Dedifferentiated amniotic fluid mesenchymal stem cell (primary cell): Measurements from ENCODE around the gene BBLN.

Experiments
- DNase-seq: peaks from one replicate; pipeline ENCODE4 v3.0.0-alpha.2; 2016; ENCODE audit errors: extremely low spot score

Gene BBLN

GRCh38 chr9:128145536-128145935 is 14.5 kb upstream of the BBLN start:
- no peak for DNase-seq

GRCh38 chr9:128145951-128146351 is 14.1 kb upstream of the BBLN start:
- no peak for DNase-seq

- DNase-seq: no peak
Measured at GRCh38 chr9:128146591-128147120, 13.4 kb upstream of the BBLN start.

- DNase-seq: no peak
Measured at GRCh38 chr9:128148509-128149000, 11.5 kb upstream of the BBLN start.

GRCh38 chr9:128149001-128149701 is 10.9 kb upstream of the BBLN start, which contains the start of gene LCN2:
TSS of gene LCN2 (plus strand) at chr9:128149453. CDS start at chr9:128149526, 73 bp downstream.
- DNase-seq: no peak

- no peak for DNase-seq
Measured at GRCh38 chr9:128149951-128150593, 10.0 kb upstream of the BBLN start.

GRCh38 chr9:128150594-128151308 is 9.3 kb upstream of the BBLN start:
- no peak for DNase-seq

GRCh38 chr9:128151309-128152132 is 8.5 kb upstream of the BBLN start:
- no peak for DNase-seq

- DNase-seq: no peak
Measured at GRCh38 chr9:128152133-128153059, 7.7 kb upstream of the BBLN start.

- no peak for DNase-seq
Measured at GRCh38 chr9:128153060-128153946, 6.8 kb upstream of the BBLN start.

- no peak for DNase-seq
Measured at GRCh38 chr9:128153947-128154695, 5.9 kb upstream of the BBLN start.

- no peak for DNase-seq
Measured at GRCh38 chr9:128155736-128156500, 4.1 kb upstream of the BBLN start.

- DNase-seq: no peak
Measured at GRCh38 chr9:128159522-128159783, 612 bp upstream of the BBLN start.

GRCh38 chr9:128160603-128160987 is 530 bp downstream of the BBLN start:
- DNase-seq: no peak

- DNase-seq: no peak
Measured at GRCh38 chr9:128161215-128161902, 1.3 kb downstream of the BBLN start.

- DNase-seq: no peak
Measured at GRCh38 chr9:128162215-128163026, 2.4 kb downstream of the BBLN start.

GRCh38 chr9:128163027-128163515 is 3.0 kb downstream of the BBLN start:
- DNase-seq: no peak
